ENCODE results near the gene PKP4. TPM values are rescaled to one million over a fixed set of nuclear protein-coding genes. Genes with fewer than 3 reads are reported as not detected.

Gene PKP4
- total and polyA plus RNA-seq, 4 donors, result 21.5 to 96.4 (median 32.8) TPM

- no peak for DNase-seq
- Histone ChIP-seq H3K9me3 (ENCODE audit: control insufficient read depth in 4 of 4, insufficient read depth in 3 of 4, low read length in 3 of 4) (no peaks in the 10 kb centered on the region), H3K4me3 (no peak overlapping the region), H3K27ac (ENCODE audit: low read depth in 1 of 2, low read length in 1 of 2) (no peak overlapping the region), H3K4me1 (ENCODE audit: control insufficient read depth in 5 of 5, insufficient read depth in 5 of 5, low read length in 5 of 5) (peaks cover 0 to 25% (median 4%) of the 10 kb centered on the region in 5 donors), H3K36me3 (ENCODE audit: control insufficient read depth in 4 of 4, insufficient read depth in 4 of 4, low read length in 4 of 4) (peaks cover 0 to 2% (median under 1%) of the 10 kb centered on the region in 4 donors), H3K9ac (ENCODE audit: insufficient read depth in 1 of 2, low read length in 2 of 2) (no peak overlapping the region), H3K27me3 (ENCODE audit: control insufficient read depth in 3 of 3, insufficient read depth in 3 of 3, low read length in 2 of 3) (no peaks in the 10 kb centered on the region)
- TF ChIP-seq CTCF (IDR thresholded peaks at IDR 0.05; ENCODE audit: control extremely low read depth, extremely low read depth), result no peak
- ATAC-seq (ENCODE audit: insufficient read depth, low FRiP score), result no peak
- 78 to 84% methylated on average over 3 of the region's 3 CpGs for WGBS, 2 donors
Measured at GRCh38 chr2:158598862-158599517, 142.2 kb downstream of the PKP4 start.

GRCh38 chr2:158599609-158600008 is 142.9 kb downstream of the PKP4 start:
- peak overlapping the region; percentile 3 to 70 for H3K27ac ChIP-seq (ENCODE audit: low read depth in 1 of 2, low read length in 1 of 2)
- peaks cover 0 to 2% (median under 1%) of the 10 kb centered on the region in 4 donors for H3K36me3 ChIP-seq (ENCODE audit: control insufficient read depth in 4 of 4, insufficient read depth in 4 of 4, low read length in 4 of 4)
- H3K27me3 ChIP-seq (ENCODE audit: control insufficient read depth in 3 of 3, insufficient read depth in 3 of 3, low read length in 2 of 3), result no peaks in the 10 kb centered on the region
- H3K9ac ChIP-seq (ENCODE audit: insufficient read depth in 1 of 2, low read length in 2 of 2), result no peak overlapping the region
- H3K9me3 ChIP-seq (ENCODE audit: control insufficient read depth in 4 of 4, insufficient read depth in 3 of 4, low read length in 3 of 4), result no peaks in the 10 kb centered on the region
- peaks cover 0 to 25% (median 4%) of the 10 kb centered on the region in 5 donors for H3K4me1 ChIP-seq (ENCODE audit: control insufficient read depth in 5 of 5, insufficient read depth in 5 of 5, low read length in 5 of 5)
- no peak overlapping the region for H3K4me3 ChIP-seq
- no peak for ATAC-seq (ENCODE audit: insufficient read depth, low FRiP score)
- no peak for TF ChIP-seq CTCF (IDR thresholded peaks at IDR 0.05; ENCODE audit: control extremely low read depth, extremely low read depth)
- DNase-seq, result no peak

- Histone ChIP-seq H3K4me3 (no peak overlapping the region), H3K27me3 (ENCODE audit: control insufficient read depth in 3 of 3, insufficient read depth in 3 of 3, low read length in 2 of 3) (no peaks in the 10 kb centered on the region), H3K9me3 (ENCODE audit: control insufficient read depth in 4 of 4, insufficient read depth in 3 of 4, low read length in 3 of 4) (no peaks in the 10 kb centered on the region), H3K36me3 (ENCODE audit: control insufficient read depth in 4 of 4, insufficient read depth in 4 of 4, low read length in 4 of 4) (peaks cover 0 to 3% (median 1%) of the 10 kb centered on the region in 4 donors), H3K27ac (ENCODE audit: low read depth in 1 of 2, low read length in 1 of 2) (peak overlapping the region in 1 of 2 donors; percentile 3), H3K9ac (ENCODE audit: insufficient read depth in 1 of 2, low read length in 2 of 2) (no peak overlapping the region), H3K4me1 (ENCODE audit: control insufficient read depth in 5 of 5, insufficient read depth in 5 of 5, low read length in 5 of 5) (peaks cover 0 to 25% (median 4%) of the 10 kb centered on the region in 5 donors)
- ATAC-seq (ENCODE audit: insufficient read depth, low FRiP score) (peak; percentile 68), DNase-seq (peak in 2 of 3 donors; percentile 48 to 63)
- 31 to 51% methylated on average over 3 of the region's 3 CpGs for WGBS, 2 donors
- TF ChIP-seq CTCF (IDR thresholded peaks at IDR 0.05; ENCODE audit: control extremely low read depth, extremely low read depth), result no peak
Measured at GRCh38 chr2:158600155-158600802, 143.5 kb downstream of the PKP4 start.
